SKM-1 treated with dmso at 0.1 percent for 144 hours (cell line): Measurements from ENCODE around the gene FAM53B.

ENCODE experiments used
- DNase-seq: peaks from one replicate; lab custom pipeline; 2025; ENCODE audit not compliant: unreplicated experiment; lab: John Stamatoyannopoulos, UW

FAM53B gene

GRCh38 chr10:124697837-124698544 lies 46.2 kb downstream of the FAM53B start:
- no peak for DNase-seq

GRCh38 chr10:124697443-124697836 lies 46.7 kb downstream of the FAM53B start:
- no peak for DNase-seq

GRCh38 chr10:124696446-124697392 lies 47.5 kb downstream of the FAM53B start:
- no peak for DNase-seq

GRCh38 chr10:124695259-124695658 lies 48.9 kb downstream of the FAM53B start:
- DNase-seq = no peak

GRCh38 chr10:124694481-124695220 lies 49.5 kb downstream of the FAM53B start:
- no peak for DNase-seq

- DNase-seq = no peak
Measured at GRCh38 chr10:124693801-124694416, 50.3 kb downstream of the FAM53B start.

- no peak for DNase-seq
Measured at GRCh38 chr10:124693396-124693795, 50.8 kb downstream of the FAM53B start.

GRCh38 chr10:124692100-124692446 lies 52.1 kb downstream of the FAM53B start:
- DNase-seq = no peak

- no peak for DNase-seq
Measured at GRCh38 chr10:124691421-124692099, 52.6 kb downstream of the FAM53B start.

- DNase-seq = no peak
Measured at GRCh38 chr10:124691002-124691401, 53.2 kb downstream of the FAM53B start.

GRCh38 chr10:124689911-124690498 lies 54.2 kb downstream of the FAM53B start:
- no peak for DNase-seq

GRCh38 chr10:124688889-124689670 lies 55.1 kb downstream of the FAM53B start:
- DNase-seq = no peak

- DNase-seq = no peak
Measured at GRCh38 chr10:124688386-124688785, 55.8 kb downstream of the FAM53B start.

GRCh38 chr10:124686707-124687376 lies 57.3 kb downstream of the FAM53B start:
- no peak for DNase-seq

- peak; percentile 80 for DNase-seq
Measured at GRCh38 chr10:124685261-124685660, 58.9 kb downstream of the FAM53B start.

GRCh38 chr10:124683814-124684213 lies 60.4 kb downstream of the FAM53B start:
- no peak for DNase-seq

- DNase-seq = no peak
Measured at GRCh38 chr10:124681626-124682552, 62.3 kb downstream of the FAM53B start.

- no peak for DNase-seq
Measured at GRCh38 chr10:124681091-124681490, 63.1 kb downstream of the FAM53B start.
